ENCODE data around the gene CYTH1. TPM values are rescaled to one million over a fixed set of nuclear protein-coding genes. Genes with fewer than 3 reads are reported as not detected.
A peak's percentile ranks its signal among the peaks of the same experiment; 100 is the strongest.

The CYTH1 gene
- total and polyA plus RNA-seq, 12 donors = 26.0 to 141 (median 46.2) TPM

DNA sequence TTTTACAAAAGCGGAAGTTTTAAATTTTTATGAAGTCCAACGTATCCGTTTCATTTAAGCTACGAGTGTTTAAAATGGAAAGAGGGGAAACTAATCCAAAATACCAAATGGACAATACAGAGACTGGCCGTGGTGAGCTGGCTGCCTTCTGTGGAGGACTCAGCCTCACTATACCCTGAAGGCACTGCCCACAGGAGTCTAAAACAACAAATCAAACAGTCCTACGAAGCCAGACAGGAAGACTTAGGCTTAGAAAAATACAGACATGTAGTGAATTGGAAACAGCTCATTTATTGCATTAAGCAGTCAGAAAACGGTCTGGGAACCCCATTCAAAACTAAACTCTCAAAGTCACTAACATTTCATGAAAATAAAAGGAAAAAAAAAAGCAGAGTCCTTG is 75.1 kb downstream of the CYTH1 start:
- WGBS, 4 donors = 88 to 93% (median 91%) methylated on average over 7 of the region's 7 CpGs

DNA sequence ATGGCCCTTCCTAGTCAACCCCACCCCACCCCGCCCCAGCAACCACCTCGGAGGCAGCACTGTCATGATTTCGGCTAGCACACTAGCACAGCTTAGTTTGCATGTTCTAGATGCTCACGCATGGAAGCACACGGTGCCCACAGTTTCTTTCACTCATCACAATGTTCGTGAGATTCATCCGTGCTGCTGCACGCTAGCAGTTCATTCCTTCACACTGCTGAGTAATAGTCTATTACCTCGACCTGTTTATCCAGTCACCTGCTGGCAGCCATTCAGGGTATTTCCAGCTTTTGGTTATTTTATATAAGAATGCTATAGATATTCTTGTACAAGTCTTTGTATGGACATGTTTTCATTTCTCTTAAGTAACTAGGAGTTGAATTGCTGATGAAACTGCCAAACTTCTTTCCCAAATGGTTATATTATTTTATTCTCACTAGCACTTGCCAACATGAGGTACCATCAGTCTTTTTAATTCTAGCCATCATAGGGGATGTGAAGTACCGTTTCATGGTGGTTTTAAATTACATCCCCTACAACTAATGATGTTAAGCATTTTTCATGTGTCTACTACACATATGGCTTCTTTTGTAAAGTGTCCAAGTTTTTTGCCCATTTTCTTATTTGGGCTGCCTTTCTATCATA is 75.7 kb downstream of the CYTH1 start:
- 84 to 90% (median 88%) methylated on average over 10 of the region's 10 CpGs for WGBS, 4 donors
- no peak overlapping the region for H3K4me3 ChIP-seq
- H3K27ac ChIP-seq = no peak overlapping the region
- no peaks in the 10 kb centered on the region for H3K9me3 ChIP-seq (replicated peaks in 1 of 3)
- intact Hi-C loops (cut with DNase I) = no loop called here
- TF ChIP-seq POLR2A (IDR thresholded peaks at IDR 0.05) = no peak
- TF ChIP-seq, protein P1, sequence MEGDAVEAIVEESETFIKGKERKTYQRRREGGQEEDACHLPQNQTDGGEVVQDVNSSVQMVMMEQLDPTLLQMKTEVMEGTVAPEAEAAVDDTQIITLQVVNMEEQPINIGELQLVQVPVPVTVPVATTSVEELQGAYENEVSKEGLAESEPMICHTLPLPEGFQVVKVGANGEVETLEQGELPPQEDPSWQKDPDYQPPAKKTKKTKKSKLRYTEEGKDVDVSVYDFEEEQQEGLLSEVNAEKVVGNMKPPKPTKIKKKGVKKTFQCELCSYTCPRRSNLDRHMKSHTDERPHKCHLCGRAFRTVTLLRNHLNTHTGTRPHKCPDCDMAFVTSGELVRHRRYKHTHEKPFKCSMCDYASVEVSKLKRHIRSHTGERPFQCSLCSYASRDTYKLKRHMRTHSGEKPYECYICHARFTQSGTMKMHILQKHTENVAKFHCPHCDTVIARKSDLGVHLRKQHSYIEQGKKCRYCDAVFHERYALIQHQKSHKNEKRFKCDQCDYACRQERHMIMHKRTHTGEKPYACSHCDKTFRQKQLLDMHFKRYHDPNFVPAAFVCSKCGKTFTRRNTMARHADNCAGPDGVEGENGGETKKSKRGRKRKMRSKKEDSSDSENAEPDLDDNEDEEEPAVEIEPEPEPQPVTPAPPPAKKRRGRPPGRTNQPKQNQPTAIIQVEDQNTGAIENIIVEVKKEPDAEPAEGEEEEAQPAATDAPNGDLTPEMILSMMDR (IDR thresholded peaks at IDR 0.05) = no peak
- peaks cover 0 to 26% of the 10 kb centered on the region in 2 donors for H3K4me1 ChIP-seq (replicated peaks in 1 of 2)
- H3K36me3 ChIP-seq (replicated peaks in 1 of 2) = peaks cover 0 to 30% of the 10 kb centered on the region in 2 donors
- DNase-seq = peak in 1 of 7 donors; percentile 48
- H3K27me3 ChIP-seq = no peaks in the 10 kb centered on the region

More for the DNA sequence above, 75.1 kb downstream of the CYTH1 start:
- TF ChIP-seq, protein P1 (IDR thresholded peaks at IDR 0.05) = no peak
- no peak for TF ChIP-seq POLR2A (IDR thresholded peaks at IDR 0.05)
- Histone ChIP-seq H3K9me3 (replicated peaks in 1 of 3) (no peaks in the 10 kb centered on the region), H3K27me3 (no peaks in the 10 kb centered on the region), H3K4me3 (no peak overlapping the region), H3K27ac (no peak overlapping the region), H3K36me3 (replicated peaks in 1 of 2) (peaks cover 0 to 24% of the 10 kb centered on the region in 2 donors), H3K4me1 (replicated peaks in 1 of 2) (peaks cover 0 to 26% of the 10 kb centered on the region in 2 donors)
- intact Hi-C loops (cut with DNase I) = no loop called here
- peak in 1 of 7 donors; percentile 35 for DNase-seq

DNA sequence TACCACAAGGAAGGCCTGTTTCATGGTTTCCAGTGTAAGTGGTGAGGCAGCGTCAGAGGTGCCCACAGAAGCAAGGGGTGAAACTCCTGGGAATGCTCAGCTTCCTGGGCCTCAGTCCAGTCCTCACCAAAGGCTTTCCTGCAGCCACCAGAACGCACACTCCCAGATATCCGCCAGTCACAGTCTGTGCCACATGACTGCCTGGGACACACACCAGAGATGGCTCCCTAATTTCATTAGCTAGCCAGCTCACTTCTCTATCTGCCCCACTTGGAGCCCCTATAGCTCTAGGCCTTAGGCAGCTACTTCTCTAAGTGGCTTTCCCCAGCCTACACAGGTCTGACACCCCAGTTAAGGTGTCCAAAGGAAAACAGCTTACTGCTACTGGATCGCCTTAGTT is 77.0 kb downstream of the CYTH1 start:
- no peaks in the 10 kb centered on the region for H3K27me3 ChIP-seq
- 84 to 95% (median 91%) methylated on average over 4 of the region's 4 CpGs for WGBS, 4 donors
- H3K27ac ChIP-seq = peak overlapping the region in 1 of 5 donors; percentile 34
- peaks cover 0 to 22% of the 10 kb centered on the region in 2 donors for H3K4me1 ChIP-seq (replicated peaks in 1 of 2)
- no peak overlapping the region for H3K4me3 ChIP-seq
- H3K36me3 ChIP-seq (replicated peaks in 1 of 2) = peaks cover 0 to 41% of the 10 kb centered on the region in 2 donors
- no peak for TF ChIP-seq POLR2A (IDR thresholded peaks at IDR 0.05)
- TF ChIP-seq, protein P1 (IDR thresholded peaks at IDR 0.05) = no peak
- H3K9me3 ChIP-seq (replicated peaks in 1 of 3) = no peaks in the 10 kb centered on the region
- intact Hi-C loops (cut with DNase I) = no loop called here
- DNase-seq = peak in 1 of 7 donors; percentile 73

DNA sequence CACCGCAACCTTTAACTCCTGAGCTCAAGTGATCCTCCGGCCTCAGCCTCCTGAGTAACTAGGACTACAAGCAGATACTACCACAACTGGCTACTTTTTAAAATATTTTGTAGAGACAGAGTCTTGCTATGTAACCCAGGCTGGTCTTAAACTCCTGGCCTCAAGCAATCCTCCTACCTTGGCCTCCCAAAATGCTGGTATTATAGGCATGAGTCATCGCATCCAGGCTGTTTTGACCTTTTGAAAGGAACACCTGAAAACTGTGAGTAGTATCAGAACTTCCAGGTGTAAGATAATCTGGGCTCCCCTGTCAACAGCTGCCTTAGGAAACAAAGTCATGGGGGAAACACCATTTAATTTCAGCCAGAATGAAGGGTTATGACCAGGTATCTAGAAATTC is 77.5 kb downstream of the CYTH1 start:
- Histone ChIP-seq H3K4me3 (no peak overlapping the region), H3K36me3 (replicated peaks in 1 of 2) (peaks cover 0 to 46% of the 10 kb centered on the region in 2 donors), H3K27me3 (no peaks in the 10 kb centered on the region), H3K9me3 (replicated peaks in 1 of 3) (no peaks in the 10 kb centered on the region), H3K4me1 (replicated peaks in 1 of 2) (peaks cover 0 to 18% of the 10 kb centered on the region in 2 donors), H3K27ac (peak overlapping the region in 1 of 5 donors; percentile 34)
- intact Hi-C loops (cut with DNase I) = no loop called here
- no peak for TF ChIP-seq POLR2A (IDR thresholded peaks at IDR 0.05)
- TF ChIP-seq, protein P1 (IDR thresholded peaks at IDR 0.05) = no peak
- peak in 1 of 7 donors; percentile 48 for DNase-seq
- 94 to 100% (median 97%) methylated on average over 3 of the region's 3 CpGs for WGBS, 4 donors

Data from adrenal gland (tissue), 12 donors.